GM12878 (cell line): ENCODE results near the gene CRISP2. TPM values are rescaled to one million over a fixed set of nuclear protein-coding genes. Genes with fewer than 3 reads are reported as not detected.

Experiments used
- ATAC-seq: fragments of 200-7000 bp; cut with Tn5 transposase; 3 replicates; pipeline ENCODE4 v1.9.1; 2020; ENCODE audit warnings: mild to moderate bottlenecking, moderate library complexity
- BruUV-seq: library from RNA; stranded (reverse); fragments of 400-500 nt; replicated peaks from 2 replicates; lab custom pipeline; 2021; lab: Mats Ljungman, UMichigan
- CTCF ChIA-PET: fragments of 300-600 bp; sonication (Branson Sonifier 250); formaldehyde crosslinking; extraction: SDS; loops from one replicate; lab custom pipeline; 2021; ENCODE audit warnings: inconsistent platforms; lab: Yijun Ruan, JAX
- POLR2A ChIA-PET: fragments of 350-600 bp; formaldehyde crosslinking; extraction: SDS; loops from one replicate; lab custom pipeline; 2021; ENCODE audit warnings: inconsistent platforms; lab: Charles Lee
- RAD21 ChIA-PET: fragments of 300-600 bp; sonication (Branson Sonifier 250); formaldehyde crosslinking; loops from one replicate; lab custom pipeline; 2023; ENCODE audit warnings: antibody characterized with exemption; ENCODE audit not compliant: unreplicated experiment; lab: Charles Lee
- SMC1A ChIA-PET: fragments of 300-600 bp; sonication (Branson Sonifier 250); formaldehyde crosslinking; loops from one replicate; lab custom pipeline; 2023; ENCODE audit not compliant: unreplicated experiment, uncharacterized antibody; lab: Charles Lee
- DNase-seq: peaks from one replicate; pipeline ENCODE4 v3.0.0-alpha.2; 2011; ENCODE audit warnings: low read depth, low spot score
- FAIRE-seq: peaks from 3 replicates; lab custom pipeline; 2011; peaks lifted over from hg19 to GRCh38; lab: Jason Lieb, UNC
- H2AFZ ChIP-seq: 2 replicates; pipeline ENCODE4 v1.6.0; 2011; ENCODE audit warnings: low read depth, low read length, control low read depth; ENCODE audit not compliant: control insufficient read depth
- H3K27ac ChIP-seq: 2 replicates; pipeline ENCODE4 v1.5.1; 2011; ENCODE audit warnings: control low read depth; ENCODE audit not compliant: control insufficient read depth, insufficient read depth
- H3K27me3 ChIP-seq, 2 experiments: replicated peaks in 1 of 2; 2 replicates each; pipeline versions ENCODE4 v1.6.0 to v1.6.1; 2011; ENCODE audit warnings: low read length in 1 of 2; ENCODE audit not compliant: control insufficient read depth in 2 of 2, insufficient read depth in 2 of 2
- H3K36me3 ChIP-seq, 2 experiments: 2 replicates each; pipeline ENCODE4 v1.5.1; 2011; ENCODE audit warnings: low read length in 1 of 2; ENCODE audit not compliant: control insufficient read depth in 2 of 2, insufficient read depth in 2 of 2
- H3K4me1 ChIP-seq: 2 replicates; pipeline ENCODE4 v1.6.1; 2011; ENCODE audit warnings: mild to moderate bottlenecking, low read length, moderate library complexity, mixed read lengths; ENCODE audit not compliant: control insufficient read depth, insufficient read depth
- H3K4me2 ChIP-seq: 2 replicates; pipeline ENCODE4 v1.6.0; 2011; ENCODE audit warnings: control low read depth; ENCODE audit not compliant: control insufficient read depth, insufficient read depth
- H3K4me3 ChIP-seq: fragments of 200-600 bp; sonication (generic); 2 replicates; pipeline ENCODE4 v1.5.1; 2016
- H3K79me2 ChIP-seq: 2 replicates; pipeline ENCODE4 v1.6.0; 2011; ENCODE audit warnings: low read length; ENCODE audit not compliant: control insufficient read depth, insufficient read depth
- H3K9ac ChIP-seq: 2 replicates; pipeline ENCODE4 v1.8.0; 2011; ENCODE audit warnings: low read length, control low read depth, mixed read lengths; ENCODE audit not compliant: control insufficient read depth, insufficient read depth
- H3K9me3 ChIP-seq: replicated peaks from 3 replicates; pipeline ENCODE4 v1.5.1; 2011; ENCODE audit warnings: mild to moderate bottlenecking, low read length; ENCODE audit not compliant: control insufficient read depth, insufficient read depth
- H4K20me1 ChIP-seq: 2 replicates; pipeline ENCODE4 v1.6.0; 2011; ENCODE audit not compliant: control insufficient read depth, insufficient read depth
- CREM ChIP-seq: IDR thresholded peaks from 2 replicates; pipeline ENCODE4 v1.6.1; 2014; ENCODE audit warnings: antibody characterized with exemption, low read depth
- IRF3 ChIP-seq: fragments of 450-650 bp; IDR thresholded peaks from 2 replicates; pipeline ENCODE4 v1.6.1; 2014; ENCODE audit warnings: mild to moderate bottlenecking
- NR2C2 ChIP-seq: IDR thresholded peaks from 2 replicates; pipeline ENCODE4 v1.6.1; 2011; ENCODE audit warnings: borderline replicate concordance, low read depth; ENCODE audit not compliant: control insufficient read depth, insufficient read length
- TCF12 ChIP-seq: IDR thresholded peaks from 2 replicates; pipeline ENCODE4 v1.6.1; 2011; ENCODE audit warnings: low read depth, mild to moderate bottlenecking, low read length
- USF1 ChIP-seq: IDR thresholded peaks from 2 replicates; pipeline ENCODE4 v1.6.1; 2011; ENCODE audit warnings: borderline replicate concordance, low read depth, mild to moderate bottlenecking, moderate library complexity, mixed read lengths, low read length; ENCODE audit not compliant: insufficient read depth; ENCODE audit errors: extremely low read length
- ZNF622 ChIP-seq: fragments of 450-650 bp; IDR thresholded peaks from 2 replicates; pipeline ENCODE4 v1.6.1; 2017; ENCODE audit warnings: mild to moderate bottlenecking, inconsistent platforms
- ZSCAN29 ChIP-seq: fragments of 450-650 bp; IDR thresholded peaks from 2 replicates; pipeline ENCODE4 v1.6.1; 2017; ENCODE audit warnings: mild to moderate bottlenecking, moderate library complexity
- in situ Hi-C: fragments of 300-500 bp; cut with MboI; formaldehyde crosslinking; loops from 9 replicates; pipeline ENCODE4 v1.14.3; 2018; ENCODE audit warnings: mixed read lengths
- intact Hi-C: fragments of 100-400 bp; cut with micrococcal nuclease; formaldehyde crosslinking; loops from one replicate; pipeline ENCODE4 v1.14.2; 2022; ENCODE audit not compliant: unreplicated experiment
- polyA plus RNA-seq, 11 experiments: library from polyadenylated mRNA; depleted of rRNA in 4 of 11; unstranded in 6 of 11; stranded (reverse) in 5 of 11; fragments of >200 nt; fragmentation: Nextera tagmentation in 4 of 11; fragmentation: Illumina TruSeq in 1 of 11; extraction: Ambion mirVana in 4 of 11; extraction: Trizol in 1 of 11; gene quantifications; 1 replicate in 1 of 11; 2 replicates in 10 of 11; pipeline versions ENCODE4 v1.2.1 to v1.2.3, GENCODE V29; 2011 to 2016; ENCODE audit warnings: inconsistent platforms in 2 of 11, missing spikeins in 2 of 11, low read depth in 1 of 11
- total RNA-seq, 4 experiments: library from RNA; depleted of rRNA in 3 of 4; stranded (reverse); fragments of >200 nt in 3 of 4; fragmentation: Illumina TruSeq in 1 of 4; extraction: Trizol in 1 of 4; gene quantifications; 2 replicates each; pipeline versions ENCODE4 v1.2.1 to v1.2.3, GENCODE V29; 2013 to 2021
- TF ChIP-seq, protein P1 (sequence below): IDR thresholded peaks from 2 replicates; pipeline ENCODE4 v1.6.1; 2011; ENCODE audit warnings: low read depth, mild to moderate bottlenecking, low read length, moderate library complexity, borderline replicate concordance; ENCODE audit errors: extremely low read depth

Gene CRISP2
- total and polyA plus RNA-seq, 10 of the 15 experiments (the other 5 are each of a cell fraction or from before 2014, with no cell fraction given), result not detected

GRCh38 chr6:49668083-49668511, 45.2 kb downstream of the CRISP2 start:
- Histone ChIP-seq H3K4me1 (no peaks in the 10 kb centered on the region), H3K9ac (no peak overlapping the region)
- TF ChIP-seq CREM, result no peak
- no peak for TF ChIP-seq ZSCAN29
- TF ChIP-seq USF1, result no peak
- no peak for TF ChIP-seq TCF12
- TF ChIP-seq, protein P1, sequence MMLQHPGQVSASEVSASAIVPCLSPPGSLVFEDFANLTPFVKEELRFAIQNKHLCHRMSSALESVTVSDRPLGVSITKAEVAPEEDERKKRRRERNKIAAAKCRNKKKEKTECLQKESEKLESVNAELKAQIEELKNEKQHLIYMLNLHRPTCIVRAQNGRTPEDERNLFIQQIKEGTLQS, result no peak
- TF ChIP-seq IRF3, result no peak
- no peak for TF ChIP-seq NR2C2
- no peak for TF ChIP-seq ZNF622
- TF ChIP-seq, all 136 proteins: peak for 0
- Histone ChIP-seq H3K9me3 (no peaks in the 10 kb centered on the region), H3K27ac (no peak overlapping the region), H3K79me2 (no peaks in the 10 kb centered on the region), H3K4me3 (no peak overlapping the region), H3K36me3 (no peaks in the 10 kb centered on the region), H3K27me3 (no peaks in the 10 kb centered on the region), H2AFZ (no peak overlapping the region), H3K4me2 (no peak overlapping the region), H4K20me1 (no peaks in the 10 kb centered on the region)
- CTCF ChIA-PET, result interaction anchor here (0.7 kb wide), 1 partner anchor 600 kb away, joined by 4 read pairs; no protein-coding TSS in a partner anchor
- FAIRE-seq (no peak), ATAC-seq (no peak), DNase-seq (no peak)
- POLR2A ChIA-PET, result no interaction called here
- RAD21 ChIA-PET, result no interaction called here
- SMC1A ChIA-PET, result no interaction called here
- BruUV-seq, result no TSS peak
- in situ Hi-C loops, result no loop called here
- intact Hi-C loops, result loop anchor here (5.0 kb wide), 1 partner anchor 39 kb away; no protein-coding TSS in a partner anchor
